Bronchial epithelial cell (primary cell): ENCODE results near the gene HDHD5. TPM values are rescaled to one million over a fixed set of nuclear protein-coding genes. Genes with fewer than 3 reads are reported as not detected.

ENCODE experiments used
- DNase-seq: peaks from one replicate; pipeline ENCODE4 v3.0.0-alpha.2; 2010; ENCODE audit warnings: low read depth
- FAIRE-seq: peaks from 2 replicates; lab custom pipeline; 2011; peaks lifted over from hg19 to GRCh38; lab: Jason Lieb, UNC
- H3K27me3 ChIP-seq: 2 replicates; pipeline ENCODE4 v1.5.1; 2011; ENCODE audit warnings: low read length; ENCODE audit not compliant: control insufficient read depth, insufficient read depth
- H3K36me3 ChIP-seq: 2 replicates; pipeline ENCODE4 v1.5.1; 2011; ENCODE audit warnings: low read length; ENCODE audit not compliant: control insufficient read depth, insufficient read depth
- H3K4me3 ChIP-seq: 2 replicates; pipeline ENCODE4 v1.5.1; 2011; ENCODE audit warnings: mild to moderate bottlenecking, low read depth, low read length, control low read depth
- total RNA-seq: library from RNA; depleted of rRNA; stranded (reverse); fragments of >200 nt; gene quantifications from 2 replicates; pipeline ENCODE4 v1.2.1, GENCODE V29; 2014
- TF ChIP-seq, protein P1 (sequence below): IDR thresholded peaks from 2 replicates; pipeline ENCODE4 v1.5.1; 2011; ENCODE audit warnings: mild to moderate bottlenecking, moderate library complexity, low read length, control low read depth, inconsistent platforms; ENCODE audit not compliant: insufficient read depth, severe bottlenecking

The HDHD5 gene
- 41.9 and 50.5 TPM in 2 replicates for total RNA-seq

DNA sequence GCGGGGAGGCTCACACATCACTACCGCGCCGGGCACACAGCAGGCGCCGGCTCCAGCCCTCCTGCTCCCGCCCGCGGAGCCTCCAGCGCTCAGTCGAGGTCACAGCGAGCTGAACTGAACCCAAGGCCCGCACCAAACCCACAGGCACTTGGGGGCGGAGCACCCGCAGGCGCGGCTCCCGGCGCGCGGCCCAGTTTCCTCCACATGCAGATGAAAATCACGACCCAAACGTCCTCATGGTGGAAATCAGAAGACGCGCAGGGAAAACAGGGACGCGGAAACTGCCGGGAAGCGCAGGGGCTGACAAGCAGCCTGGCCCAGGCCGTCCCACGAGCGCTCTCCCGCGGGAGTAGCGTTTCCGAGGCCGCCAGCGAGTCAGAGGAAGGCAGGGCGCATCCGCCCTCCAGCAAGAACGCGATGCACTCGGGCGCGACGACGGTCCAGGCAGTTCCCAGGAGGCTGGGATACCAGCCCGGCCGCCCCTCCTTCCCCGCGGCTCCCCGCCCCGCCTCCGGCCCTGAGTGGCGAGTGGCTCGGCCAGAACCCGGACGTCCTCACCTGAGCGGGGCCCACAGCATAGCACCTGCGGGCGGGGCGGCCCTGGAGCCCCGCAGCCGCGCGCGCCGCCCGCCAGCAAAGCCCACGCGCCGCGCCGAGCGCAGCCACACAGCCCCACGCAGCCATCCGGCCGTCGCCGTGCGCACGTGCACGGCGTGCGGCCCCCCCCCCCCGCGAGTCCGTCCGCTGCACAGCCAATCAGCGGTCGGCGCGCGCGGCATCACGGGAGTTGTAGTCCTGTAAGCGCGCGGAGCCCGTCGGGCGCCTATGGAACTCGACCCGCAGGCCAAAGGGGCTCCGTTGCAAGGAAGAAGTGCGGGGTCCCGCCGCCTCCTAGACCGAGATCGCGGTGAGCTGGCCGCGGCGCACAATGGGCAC lies at the start of gene HDHD5:
Gene HDHD5 (minus strand): TSS at position 710 of the 936 bp plus-strand sequence. CDS start 26 bp downstream, at position 684.
- peak; percentile 68 for DNase-seq
- FAIRE-seq: no peak

DNA sequence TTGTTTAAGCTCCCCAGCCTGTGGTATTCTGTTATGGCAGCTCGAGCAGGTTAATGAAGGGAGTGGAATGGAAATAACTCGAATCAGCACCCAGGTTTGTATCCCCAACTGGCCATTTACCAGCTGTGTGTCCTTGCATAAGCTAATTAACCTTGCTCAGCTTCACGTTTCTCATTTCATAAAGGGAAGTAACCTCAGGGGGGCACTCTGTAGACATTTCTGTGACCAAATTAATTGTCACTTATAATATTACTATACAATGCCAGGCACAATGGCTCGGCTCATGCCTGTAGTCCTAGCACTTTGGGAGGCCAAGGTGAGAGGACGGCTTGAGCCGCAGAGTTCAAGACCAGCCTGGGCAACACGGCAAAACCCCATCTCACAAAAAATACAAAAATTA lies 46.4 kb upstream of the HDHD5 start:
- TF ChIP-seq, protein P1, sequence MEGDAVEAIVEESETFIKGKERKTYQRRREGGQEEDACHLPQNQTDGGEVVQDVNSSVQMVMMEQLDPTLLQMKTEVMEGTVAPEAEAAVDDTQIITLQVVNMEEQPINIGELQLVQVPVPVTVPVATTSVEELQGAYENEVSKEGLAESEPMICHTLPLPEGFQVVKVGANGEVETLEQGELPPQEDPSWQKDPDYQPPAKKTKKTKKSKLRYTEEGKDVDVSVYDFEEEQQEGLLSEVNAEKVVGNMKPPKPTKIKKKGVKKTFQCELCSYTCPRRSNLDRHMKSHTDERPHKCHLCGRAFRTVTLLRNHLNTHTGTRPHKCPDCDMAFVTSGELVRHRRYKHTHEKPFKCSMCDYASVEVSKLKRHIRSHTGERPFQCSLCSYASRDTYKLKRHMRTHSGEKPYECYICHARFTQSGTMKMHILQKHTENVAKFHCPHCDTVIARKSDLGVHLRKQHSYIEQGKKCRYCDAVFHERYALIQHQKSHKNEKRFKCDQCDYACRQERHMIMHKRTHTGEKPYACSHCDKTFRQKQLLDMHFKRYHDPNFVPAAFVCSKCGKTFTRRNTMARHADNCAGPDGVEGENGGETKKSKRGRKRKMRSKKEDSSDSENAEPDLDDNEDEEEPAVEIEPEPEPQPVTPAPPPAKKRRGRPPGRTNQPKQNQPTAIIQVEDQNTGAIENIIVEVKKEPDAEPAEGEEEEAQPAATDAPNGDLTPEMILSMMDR: no peak
- FAIRE-seq: no peak
- no peak for DNase-seq
- H3K36me3 ChIP-seq: no peaks in the 10 kb centered on the region
- H3K27me3 ChIP-seq: no peaks in the 10 kb centered on the region
- H3K4me3 ChIP-seq: no peak overlapping the region

More for the DNA sequence above, at the start of gene HDHD5:
- Histone ChIP-seq H3K27me3 (no peaks in the 10 kb centered on the region), H3K4me3 (peak within 1 kb of the TSS; percentile 74), H3K36me3 (no peaks in the 10 kb centered on the region)
- TF ChIP-seq, protein P1: no peak

- FAIRE-seq (no peak), DNase-seq (no peak)
- Histone ChIP-seq H3K27me3 (no peaks in the 10 kb centered on the region), H3K36me3 (no peaks in the 10 kb centered on the region), H3K4me3 (no peak overlapping the region)
- TF ChIP-seq, protein P1: no peak
These were observed 42.3 kb upstream of the HDHD5 start for GRCh38 chr22:17201285-17201945.

- no peak overlapping the region for H3K4me3 ChIP-seq
- H3K27me3 ChIP-seq: no peaks in the 10 kb centered on the region
- TF ChIP-seq, protein P1: no peak
- DNase-seq (no peak), FAIRE-seq (no peak)
- H3K36me3 ChIP-seq: no peaks in the 10 kb centered on the region
These were observed 40.1 kb upstream of the HDHD5 start for GRCh38 chr22:17199003-17199731.

DNA sequence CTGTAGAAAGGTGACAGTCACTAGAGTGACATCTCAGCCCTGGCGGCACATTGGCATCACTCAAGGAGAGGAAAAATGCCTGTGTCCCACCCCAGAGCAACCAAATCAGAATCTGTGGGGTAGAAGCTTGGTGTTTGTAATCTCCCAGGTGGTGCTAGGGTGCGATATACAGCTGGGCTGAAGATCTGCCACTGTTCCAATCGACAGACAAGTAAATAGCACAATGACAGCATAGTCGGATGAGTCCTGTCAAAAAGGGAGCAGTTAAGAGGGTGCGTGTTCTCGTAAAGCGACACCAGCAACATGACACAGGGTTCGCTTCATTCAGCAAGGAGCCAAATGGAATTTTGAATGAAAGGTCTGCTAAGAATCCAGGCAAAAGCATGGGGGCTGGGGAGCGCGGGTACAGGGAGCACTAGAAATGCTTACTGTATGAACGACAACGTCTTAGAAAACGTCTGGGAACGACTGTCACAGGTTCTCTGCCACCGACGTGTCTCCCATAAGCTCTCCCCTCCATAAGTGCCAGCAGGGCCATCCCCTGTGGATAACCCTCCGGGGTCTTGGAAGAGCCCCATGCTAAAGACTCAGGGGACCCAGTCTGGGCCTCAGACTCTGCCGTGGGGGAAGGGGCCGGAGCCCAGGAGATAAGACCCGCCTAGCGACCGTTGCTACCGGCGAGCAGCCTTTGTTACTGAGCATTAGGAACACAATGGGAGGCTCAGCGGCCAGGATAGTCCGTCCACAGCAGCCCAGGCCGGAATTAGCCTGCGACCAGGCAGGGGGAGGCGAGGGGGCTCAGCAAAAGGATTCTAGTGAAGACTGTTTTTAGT lies 39.3 kb upstream of the HDHD5 start:
- DNase-seq: no peak
- Histone ChIP-seq H3K36me3 (no peaks in the 10 kb centered on the region), H3K27me3 (no peaks in the 10 kb centered on the region), H3K4me3 (no peak overlapping the region)
- TF ChIP-seq, protein P1: no peak
- FAIRE-seq: peak; percentile 52
